CMK (cell line): ENCODE measurements around the gene PLD1.
"Not testable (repeated sequence)": the region's sequence is repeated elsewhere in the genome, so short reads cannot be mapped to it uniquely, and the experiment has no call there.

ENCODE experiments used
- DNase-seq: peaks from one replicate; pipeline ENCODE4 v3.0.0-alpha.2; 2010; ENCODE audit warnings: low read depth

The PLD1 gene

DNA sequence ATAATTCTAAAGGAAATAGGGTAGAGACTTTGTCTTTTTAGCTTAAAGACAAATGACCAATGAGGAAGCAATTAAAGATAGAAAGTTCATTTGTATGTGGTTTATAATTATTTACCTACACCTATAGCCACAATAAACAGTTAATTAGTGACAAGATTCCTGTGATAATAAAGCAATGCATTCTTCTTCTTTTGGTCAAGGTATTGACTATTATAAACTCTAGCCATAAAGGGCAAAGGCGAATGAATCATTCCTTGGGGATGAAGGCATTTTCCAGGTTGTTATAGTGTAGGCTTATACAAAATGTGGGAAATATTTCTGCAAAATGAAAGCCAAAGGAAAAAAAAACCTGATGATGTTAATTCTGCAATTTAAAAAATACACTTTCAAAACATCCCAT is 115.4 kb downstream of the PLD1 start:
- no peak for DNase-seq

DNA sequence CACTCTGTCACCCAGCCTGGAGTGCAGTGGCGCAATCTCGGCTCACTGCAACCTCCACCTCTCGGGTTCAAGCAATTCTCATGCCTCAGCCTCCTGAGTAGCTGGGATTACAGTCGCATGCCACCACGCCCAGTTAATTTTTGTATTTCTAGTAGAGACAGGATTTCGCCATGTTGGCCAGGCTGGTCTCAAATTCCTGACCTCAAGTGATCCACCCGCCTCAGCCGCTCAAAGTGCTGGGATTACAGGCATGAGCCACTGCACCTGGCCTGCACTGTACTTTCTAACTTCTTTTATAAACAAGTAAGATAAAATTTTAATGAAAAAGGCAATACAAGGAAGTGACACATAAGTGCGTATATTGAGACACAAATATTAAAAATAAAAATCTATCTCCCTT is 117.7 kb downstream of the PLD1 start:
- not testable (repeated sequence) for DNase-seq

DNA sequence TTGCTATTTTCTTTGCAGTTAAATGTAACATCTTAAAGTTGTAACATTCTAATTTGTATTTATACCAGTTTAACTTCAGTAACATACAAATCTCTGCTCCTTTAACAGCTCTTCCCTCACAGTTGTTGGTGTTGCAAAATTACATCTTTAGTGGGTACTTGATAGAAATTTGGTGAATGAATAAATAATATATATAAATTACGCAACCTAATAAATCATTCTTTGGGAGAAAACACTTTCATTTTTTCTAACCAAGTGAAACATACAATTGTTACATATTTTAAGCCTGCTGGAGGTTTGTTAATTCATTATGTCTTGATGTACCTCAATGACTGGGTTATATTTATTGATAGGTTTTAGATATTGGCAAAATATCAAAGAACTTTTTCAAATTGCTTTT is 118.8 kb downstream of the PLD1 start:
- DNase-seq, result no peak

DNA sequence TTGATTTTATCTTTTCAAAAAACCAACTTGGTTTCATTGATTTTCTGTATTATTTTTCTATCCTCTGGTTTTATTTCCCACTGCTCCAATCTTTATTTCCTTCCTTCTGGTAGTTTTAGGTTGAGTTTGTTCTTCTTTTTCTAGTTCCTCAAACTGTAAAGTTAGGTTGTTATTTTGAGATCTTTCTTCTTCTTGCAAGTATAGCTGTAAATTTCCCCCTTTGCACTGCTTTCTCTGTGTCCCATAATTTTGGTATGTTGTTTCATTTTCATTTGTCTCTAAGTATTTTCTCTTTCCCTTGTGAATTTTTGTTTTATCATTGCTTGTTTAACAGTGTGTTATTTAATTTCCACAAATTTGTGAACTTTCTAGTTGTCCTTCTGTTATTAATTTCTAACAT is 120.0 kb downstream of the PLD1 start:
- DNase-seq, result no peak

DNA sequence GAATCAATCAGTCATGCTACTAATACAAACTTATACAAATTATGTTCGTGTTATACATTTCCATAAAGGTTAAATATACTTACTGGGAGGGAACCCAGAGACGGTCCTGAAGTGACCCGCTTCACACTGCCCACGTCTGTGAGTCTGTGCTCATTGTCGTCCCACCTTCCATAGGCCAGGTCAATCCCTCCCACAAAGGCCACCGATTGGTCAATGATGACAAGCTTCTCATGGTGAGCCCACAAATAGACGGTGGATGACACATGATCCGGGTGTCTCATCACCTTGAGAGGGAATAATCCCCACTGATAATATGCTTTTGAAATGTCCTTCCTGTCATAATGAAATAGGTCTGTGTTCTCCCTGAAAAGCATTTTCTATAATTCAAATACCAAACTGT is 121.7 kb downstream of the PLD1 start:
- no peak for DNase-seq

DNA sequence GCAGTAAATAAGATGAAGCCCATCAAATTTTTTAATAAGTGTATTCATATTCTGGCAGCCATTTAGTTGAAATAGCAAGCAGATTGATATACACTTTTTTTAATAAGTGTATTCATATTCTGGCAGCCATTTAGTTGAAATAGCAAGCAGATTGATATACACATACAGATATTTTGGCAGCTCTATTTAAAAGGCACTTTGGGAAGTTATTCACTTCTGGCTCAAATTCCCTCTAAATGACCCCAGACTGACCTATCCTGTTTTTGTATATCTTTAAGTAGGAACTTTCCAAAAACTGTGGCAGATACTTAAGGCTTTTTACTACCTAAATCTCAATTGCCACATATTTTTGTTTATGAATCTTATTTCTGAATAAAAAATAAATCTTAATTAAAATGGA is 122.3 kb downstream of the PLD1 start:
- no peak for DNase-seq

DNA sequence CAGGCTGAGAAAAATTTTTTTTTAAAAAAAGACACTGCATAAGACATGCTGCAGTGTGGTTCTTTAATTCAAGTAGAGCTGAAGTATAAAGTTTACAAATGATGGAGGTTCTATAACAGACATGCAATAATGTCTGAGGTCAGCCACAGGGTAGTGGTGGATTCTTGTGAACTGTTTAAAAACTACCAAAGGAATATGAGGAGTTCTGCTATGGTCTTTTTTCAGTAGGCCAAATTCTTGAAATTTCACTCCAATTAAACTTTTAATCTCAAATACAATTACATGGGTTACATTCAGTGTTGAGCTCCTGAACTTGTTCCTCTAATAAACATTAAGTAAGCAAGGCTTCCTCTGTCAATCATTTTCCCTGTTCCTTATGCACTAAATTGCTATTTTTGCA is 122.7 kb downstream of the PLD1 start:
- no peak for DNase-seq

DNA sequence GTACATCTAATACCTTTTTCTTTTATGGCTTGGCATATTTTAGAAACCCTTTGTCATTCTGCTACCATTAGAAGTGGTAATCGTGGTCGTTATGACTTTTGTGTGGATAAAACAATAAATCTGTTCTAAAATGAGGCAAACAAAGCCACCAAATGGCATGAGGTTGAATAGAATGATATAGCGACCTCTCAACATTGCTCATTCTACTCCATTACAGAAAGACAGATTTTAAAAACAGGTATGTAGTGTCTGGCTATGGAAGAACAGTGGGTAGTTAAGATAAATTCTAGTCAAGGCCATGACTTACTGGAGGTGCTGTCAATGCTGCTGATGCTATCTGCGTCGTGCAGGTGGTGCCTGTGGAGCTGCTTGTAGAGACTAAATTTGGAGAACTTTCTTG is 123.2 kb downstream of the PLD1 start:
- DNase-seq, result no peak

DNA sequence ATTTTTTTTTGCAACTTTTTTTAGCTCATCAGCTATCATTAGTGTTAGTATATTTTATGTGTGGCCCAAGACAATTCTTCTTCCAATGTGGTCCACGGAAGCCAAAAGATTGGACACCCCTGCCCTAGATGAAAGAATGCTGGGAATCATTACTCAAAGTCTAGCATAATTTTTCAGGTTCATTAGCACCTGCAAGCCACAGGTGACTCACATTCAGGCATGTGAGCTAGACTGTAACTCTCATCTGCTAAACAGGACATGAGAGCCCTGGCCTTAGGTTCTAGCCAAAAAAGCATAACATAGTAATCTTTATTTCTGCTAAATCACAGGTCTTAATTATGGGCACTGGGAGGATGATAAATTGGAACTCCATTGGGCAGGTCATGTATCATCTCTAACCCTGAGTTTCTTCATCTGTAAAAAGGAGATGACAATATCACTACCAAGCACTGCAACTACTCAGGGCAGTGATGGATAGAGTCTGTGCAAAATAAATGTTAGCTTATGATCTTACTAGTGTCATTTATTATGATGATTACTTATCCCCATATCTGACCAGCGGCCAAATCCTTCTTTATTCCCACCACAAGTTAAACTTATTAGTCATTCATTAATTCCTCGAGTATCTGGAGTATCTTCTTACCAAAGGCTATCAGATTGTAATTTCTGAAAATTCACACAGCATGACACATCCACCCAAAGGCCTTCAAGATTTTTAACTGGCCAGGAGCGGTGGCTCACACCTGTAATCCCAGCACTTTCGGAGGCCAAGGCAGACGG is 125.0 kb downstream of the PLD1 start:
- DNase-seq, result no peak

DNA sequence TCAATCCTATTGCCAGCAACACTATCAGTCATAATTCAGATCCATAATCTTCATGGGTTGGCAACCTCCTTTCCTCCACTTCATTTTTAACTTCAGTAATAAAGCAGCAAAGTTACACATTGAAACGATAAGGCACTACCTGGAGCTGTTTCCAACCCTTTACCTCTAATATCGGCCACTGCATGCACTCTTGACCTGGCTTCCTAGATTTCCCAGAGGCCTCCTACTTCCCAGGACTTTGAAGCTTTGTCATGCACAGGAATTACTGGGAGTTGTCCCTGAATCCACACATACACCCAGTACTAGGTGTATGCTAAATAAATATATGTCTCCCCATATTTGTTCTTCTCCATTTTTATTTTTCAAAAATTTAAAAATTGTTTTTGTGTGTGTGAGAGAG is 126.1 kb downstream of the PLD1 start:
- DNase-seq, result no peak

DNA sequence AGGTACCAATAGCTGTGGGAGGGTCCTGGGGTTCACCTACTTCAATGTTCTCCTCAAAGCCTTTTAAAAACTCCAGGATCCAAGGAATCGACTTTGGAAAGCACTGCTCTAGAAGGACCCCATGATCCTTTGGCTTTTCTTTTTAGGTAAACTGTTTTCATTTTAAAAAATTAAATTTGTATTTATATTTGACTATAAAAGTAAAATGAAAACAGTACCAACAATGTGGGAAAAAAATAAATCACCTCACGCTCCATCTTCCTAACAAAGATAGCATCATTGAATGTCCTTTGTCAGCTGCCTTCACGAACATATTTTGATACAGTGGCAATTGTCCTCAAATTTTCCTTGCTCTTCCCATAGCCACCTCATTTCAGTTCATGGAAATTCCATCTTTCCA is 127.5 kb downstream of the PLD1 start:
- DNase-seq, result no peak

DNA sequence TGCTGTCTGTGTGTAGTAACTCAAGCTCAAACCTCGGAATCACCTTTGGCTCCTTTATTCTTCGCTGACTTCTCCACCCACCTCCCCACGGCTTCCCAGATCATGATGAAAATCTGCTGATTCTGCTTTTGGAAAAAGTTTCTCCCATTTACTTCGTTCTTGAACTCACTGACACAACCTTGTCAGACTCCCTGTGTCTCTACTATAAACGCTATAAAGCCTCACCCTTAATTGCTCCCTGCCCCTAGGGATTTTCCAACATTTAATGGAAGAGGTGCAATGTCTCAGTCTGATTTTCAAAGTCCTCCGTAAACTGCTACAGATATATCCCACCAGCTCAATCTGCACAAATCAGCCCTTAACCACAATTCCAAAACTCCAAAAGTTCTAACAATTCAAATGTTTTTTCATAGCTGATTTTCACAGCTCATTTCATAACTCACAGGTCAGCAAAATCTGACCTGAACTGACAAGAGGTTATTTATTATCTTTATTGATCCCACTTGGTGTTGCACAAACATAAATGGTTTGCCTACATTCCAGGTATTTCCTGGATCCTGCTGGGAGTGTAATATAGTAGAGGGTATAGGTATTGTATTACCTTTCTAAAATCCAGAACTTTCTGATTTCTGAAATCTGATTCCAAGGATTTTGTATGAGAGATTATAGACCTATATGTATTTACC is 129.4 kb downstream of the PLD1 start:
- no peak for DNase-seq

DNA sequence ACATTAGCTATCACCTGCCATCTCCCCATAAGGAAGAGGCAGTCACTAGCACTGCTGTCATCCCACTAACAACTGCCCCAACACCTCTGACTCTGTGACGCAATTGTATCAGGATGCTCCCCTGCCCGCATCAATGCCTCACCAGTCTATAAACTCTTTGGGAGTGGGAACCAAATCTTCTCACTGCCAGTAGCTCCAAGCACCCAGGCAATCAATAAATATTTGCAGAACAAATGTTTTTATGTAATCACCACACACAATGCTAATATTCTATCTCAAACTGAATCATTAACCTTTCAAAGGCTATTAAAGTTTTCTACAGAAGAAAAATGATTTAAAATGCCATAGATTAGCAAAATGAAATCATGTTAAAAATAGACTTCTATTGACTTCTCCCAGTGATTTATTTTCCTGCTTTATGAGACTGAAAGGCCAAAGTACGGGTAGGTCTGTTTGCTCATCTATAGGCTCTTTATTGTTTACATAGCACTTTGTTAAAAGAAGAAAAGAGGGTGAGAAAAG is 131.3 kb downstream of the PLD1 start:
- no peak for DNase-seq

DNA sequence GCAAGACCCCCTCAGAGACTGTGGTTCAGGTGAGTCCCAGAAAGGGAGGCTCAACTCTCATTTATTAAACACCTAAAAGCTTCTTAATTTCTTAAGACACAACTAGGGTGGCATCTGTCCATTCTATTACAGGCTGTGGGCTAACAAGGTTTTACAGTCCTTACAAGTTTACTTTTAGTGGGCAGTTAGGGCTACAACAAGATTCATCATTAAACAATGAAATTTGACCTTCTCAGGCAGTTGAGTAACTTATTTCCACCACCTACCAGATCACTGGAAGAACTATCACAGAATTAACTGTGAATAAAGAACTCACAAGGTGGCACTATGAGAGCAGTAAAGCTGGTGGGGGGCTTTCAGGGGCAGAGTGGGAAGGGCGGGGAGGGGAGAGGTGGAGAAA is 132.6 kb downstream of the PLD1 start:
- no peak for DNase-seq

DNA sequence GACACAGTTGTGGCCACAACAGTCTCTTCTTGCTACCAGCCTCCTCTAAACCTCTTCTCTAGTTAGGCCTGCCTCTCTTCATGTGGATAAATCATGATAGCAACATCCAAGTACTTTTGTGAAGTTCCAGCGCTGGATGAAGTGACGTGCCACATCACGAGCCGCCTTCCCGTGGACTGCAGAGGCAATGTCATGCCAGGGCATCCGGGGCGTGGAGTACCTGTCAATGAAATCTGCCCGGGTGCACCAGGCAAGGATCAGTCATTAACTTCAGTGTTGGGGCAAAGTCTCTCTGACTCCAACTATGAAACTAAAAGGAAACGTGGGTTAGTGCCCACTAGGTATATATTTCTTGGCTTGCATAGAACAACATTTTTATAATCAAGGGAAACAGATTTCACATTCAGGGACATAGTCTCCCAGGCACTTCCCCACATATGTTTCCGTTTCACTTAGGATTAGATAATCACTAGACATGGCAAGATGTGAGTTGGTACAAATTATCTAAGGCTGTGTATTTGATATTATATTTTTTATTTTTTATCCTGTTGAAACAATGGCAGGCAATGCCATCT is 133.6 kb downstream of the PLD1 start:
- DNase-seq, result no peak

DNA sequence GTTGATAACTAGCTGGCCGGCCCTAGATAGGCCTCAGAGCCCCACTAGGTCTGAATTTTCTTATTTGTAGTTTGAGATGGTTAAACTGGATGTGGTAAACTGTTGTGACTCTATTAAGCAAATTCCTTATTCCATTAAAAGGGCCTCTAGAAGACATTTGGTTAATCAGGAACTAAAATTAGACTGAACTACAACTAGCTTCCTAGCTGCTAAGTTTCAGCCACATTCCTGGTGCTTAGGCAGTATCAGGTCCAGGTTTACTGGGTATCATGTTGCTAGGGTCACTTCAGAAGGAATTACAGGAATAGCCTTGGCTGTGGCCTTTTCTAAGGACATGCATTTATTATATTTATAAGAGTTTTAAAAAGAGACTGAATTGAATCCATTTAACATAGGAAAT is 136.3 kb downstream of the PLD1 start:
- DNase-seq, result no peak

DNA sequence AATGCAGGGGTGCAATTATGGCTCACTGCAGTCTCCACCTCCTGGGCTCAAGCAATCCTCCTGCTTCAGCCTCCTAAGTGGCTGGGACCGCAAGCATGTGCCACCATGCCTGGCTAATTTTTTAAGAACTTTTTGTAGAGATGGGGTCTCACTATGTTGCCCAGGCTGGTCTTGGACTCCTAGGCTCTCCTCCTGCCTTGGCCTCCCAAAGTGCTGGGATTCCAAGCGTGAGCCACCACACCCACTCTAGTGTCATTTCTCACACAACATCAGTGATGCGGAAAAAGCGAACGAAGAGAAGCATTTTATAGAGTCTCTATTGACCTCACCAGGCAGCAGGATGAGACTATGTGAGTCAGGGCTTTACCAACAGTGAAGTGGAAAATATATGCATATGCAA is 137.7 kb downstream of the PLD1 start:
- no peak for DNase-seq

DNA sequence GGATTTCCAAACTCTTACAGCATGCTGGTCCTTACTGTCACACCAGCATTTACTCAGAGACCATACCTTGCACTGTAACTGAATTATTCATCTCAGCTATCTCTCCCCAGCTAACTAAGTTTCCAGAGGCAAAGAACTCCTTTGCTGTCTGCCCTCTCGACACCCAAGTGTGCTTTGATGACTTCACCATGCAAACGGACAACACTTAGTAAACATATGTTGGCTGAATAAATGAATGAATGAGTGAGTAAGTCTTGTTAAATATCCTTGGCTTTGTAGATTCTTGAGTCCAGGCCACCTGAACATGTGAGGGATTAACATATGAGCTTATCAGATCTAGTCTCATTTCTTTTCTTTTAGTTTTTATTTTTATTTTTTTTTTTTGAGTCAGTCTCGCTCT is 138.2 kb downstream of the PLD1 start:
- DNase-seq, result no peak

DNA sequence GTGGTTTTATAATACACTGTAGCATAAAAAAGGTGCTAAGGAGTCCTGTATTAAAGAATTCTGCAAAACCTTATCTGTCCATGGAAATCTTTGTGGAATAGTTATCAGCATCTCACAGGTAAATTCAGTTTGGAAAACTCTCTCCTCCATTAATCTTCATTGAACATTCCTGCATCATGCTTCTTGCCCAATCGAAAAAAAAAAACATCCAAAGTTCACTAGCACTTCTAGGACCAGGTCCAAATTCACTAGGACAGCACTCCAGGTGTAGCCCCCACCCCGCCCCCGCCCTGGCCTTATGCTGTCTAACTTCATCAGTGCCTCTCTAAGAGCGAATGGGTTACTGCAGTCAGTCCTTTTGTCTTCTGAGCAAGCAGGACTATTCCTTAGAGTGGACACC is 138.6 kb downstream of the PLD1 start:
- no peak for DNase-seq

DNA sequence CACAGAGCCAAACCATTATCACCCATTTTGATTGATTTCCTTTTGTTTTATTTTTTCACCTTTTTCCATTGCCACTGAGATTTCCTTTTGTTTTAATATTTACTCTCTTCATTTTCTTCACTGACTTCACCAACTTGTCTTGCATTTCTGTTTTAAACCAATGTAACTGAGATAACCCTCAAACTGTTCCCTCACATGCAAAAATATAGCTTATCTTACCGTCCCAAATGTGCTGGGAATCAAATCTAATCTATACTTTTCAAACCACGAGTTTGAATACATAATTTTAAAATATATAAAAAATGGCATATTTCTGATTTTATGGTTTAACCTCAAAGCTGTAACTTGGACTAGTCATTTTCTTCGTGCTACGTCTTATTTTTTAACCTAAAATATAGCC is 143.8 kb downstream of the PLD1 start:
- no peak for DNase-seq

DNA sequence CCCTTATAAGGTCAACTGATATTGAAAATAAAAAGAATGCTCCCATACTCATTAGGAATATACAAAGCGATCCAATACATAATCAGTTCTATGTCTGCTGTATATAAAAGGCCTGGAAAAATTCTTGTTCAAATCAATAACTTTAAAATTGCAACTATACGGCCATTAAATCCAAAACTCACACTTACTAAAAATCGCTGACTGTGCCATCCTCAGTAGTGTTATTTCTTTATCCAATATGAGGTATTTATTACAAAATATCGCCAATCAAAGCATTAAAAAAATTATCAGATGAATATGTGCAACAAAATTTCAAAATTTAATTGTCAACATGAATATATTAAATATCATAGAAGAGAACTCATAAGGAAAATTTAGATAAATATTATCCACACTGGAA is 146.5 kb downstream of the PLD1 start:
- DNase-seq, result no peak

DNA sequence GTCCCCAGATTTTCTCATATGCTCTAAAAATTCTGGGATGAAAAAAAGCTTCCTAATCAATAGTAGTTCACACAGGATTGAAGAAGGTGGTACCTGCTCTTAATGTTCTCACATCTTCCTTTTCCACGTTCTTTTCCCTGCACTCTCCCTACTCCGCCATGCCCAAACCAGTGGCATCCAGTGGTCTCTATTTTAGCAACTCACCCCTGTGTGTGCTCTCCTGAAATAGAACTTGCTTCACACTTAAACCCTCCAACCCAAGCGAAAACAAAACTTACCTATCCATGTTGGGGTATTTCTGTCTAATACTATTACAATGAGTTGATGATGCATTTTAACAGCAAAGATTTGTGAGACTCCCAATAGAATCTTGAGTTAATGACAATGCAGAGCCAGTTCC is 148.8 kb downstream of the PLD1 start:
- DNase-seq, result no peak

DNA sequence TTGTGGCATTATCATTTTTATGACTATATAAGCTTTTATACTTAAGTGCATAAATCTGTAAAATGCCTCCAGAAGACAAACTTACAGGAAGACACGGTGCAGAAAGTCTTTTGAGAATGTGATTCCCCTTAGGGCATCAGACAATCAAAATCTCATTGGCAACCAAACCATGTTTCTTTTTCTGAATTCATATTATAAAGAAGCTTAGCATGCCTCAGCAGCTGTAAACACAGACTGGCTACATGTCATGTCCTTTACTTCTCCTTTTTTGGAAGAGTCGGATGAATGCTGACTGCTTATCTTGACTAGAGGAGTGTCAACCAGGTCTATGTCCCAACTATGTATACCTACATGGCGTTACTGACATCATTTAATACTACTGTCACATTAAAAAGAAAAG is 150.1 kb downstream of the PLD1 start:
- no peak for DNase-seq
